K562 (cell line): ENCODE measurements around the gene ANKMY2. TPM values are rescaled to one million over a fixed set of nuclear protein-coding genes. Genes with fewer than 3 reads are reported as not detected.

Source experiments
- CHCHD3 ChIP-seq: fragments of 250-450 bp; sonication (Bioruptor Pico); IDR thresholded peaks from 2 replicates; pipeline ENCODE4 v2.1.2; 2022; ENCODE audit warnings: mild to moderate bottlenecking
- E2F3 ChIP-seq: fragments of 250-450 bp; sonication (Bioruptor Pico); IDR thresholded peaks from 2 replicates; pipeline ENCODE4 v1.4.0; 2020; ENCODE audit warnings: mild to moderate bottlenecking
- EP400 ChIP-seq: fragments of 450-650 bp; IDR thresholded peaks from 2 replicates; pipeline ENCODE4 v1.6.1; 2017; ENCODE audit warnings: antibody characterized with exemption, mild to moderate bottlenecking, moderate library complexity
- KDM1A ChIP-seq, 2 experiments: fragments of 450-650 bp; IDR thresholded peaks; 2 replicates each; pipeline ENCODE4 v1.6.1; 2016; ENCODE audit warnings: mild to moderate bottlenecking in 2 of 2
- KDM4B ChIP-seq, 2 experiments: fragments of 450-650 bp in 1 of 2; sonication (generic) in 1 of 2; IDR thresholded peaks; 2 replicates each; pipeline ENCODE4 v1.6.1; 2016 to 2017; ENCODE audit warnings: borderline replicate concordance in 2 of 2, antibody characterized with exemption in 1 of 2, low read depth in 1 of 2, mild to moderate bottlenecking in 1 of 2
- NFATC3 ChIP-seq: fragments of 450-650 bp; IDR thresholded peaks from 2 replicates; pipeline ENCODE4 v1.6.1; 2017; ENCODE audit warnings: mild to moderate bottlenecking
- NFE2 ChIP-seq: IDR thresholded peaks from 2 replicates; pipeline ENCODE4 v1.6.1; 2014; ENCODE audit warnings: antibody characterized with exemption, low read depth
- NR2C2 ChIP-seq, 2 experiments: fragments of 200-800 bp in 1 of 2; sonication (Bioruptor generic) in 1 of 2; sonication (generic) in 1 of 2; formaldehyde crosslinking in 1 of 2; IDR thresholded peaks; 2 replicates each; pipeline versions ENCODE4 v1.6.1 to v1.8.0; 2016 to 2022; ENCODE audit warnings: mild to moderate bottlenecking in 1 of 2, missing compliant biosample characterization in 1 of 2, missing genetic modification characterization in 1 of 2, missing genetic modification reagents in 1 of 2
- RAD51 ChIP-seq: fragments of 450-650 bp; IDR thresholded peaks from 2 replicates; pipeline ENCODE4 v1.7.1; 2016; ENCODE audit warnings: low read depth, mild to moderate bottlenecking, borderline replicate concordance
- SLC30A9 ChIP-seq: fragments of 250-450 bp; sonication (Bioruptor Pico); IDR thresholded peaks from 2 replicates; pipeline ENCODE4 v1.8.0; 2022; ENCODE audit warnings: mild to moderate bottlenecking, moderate library complexity
- SREBF2 ChIP-seq: sonication (generic); formaldehyde crosslinking; IDR thresholded peaks from 2 replicates; pipeline ENCODE4 v1.4.0; 2020; ENCODE audit warnings: mild to moderate bottlenecking, missing genetic modification reagents
- TEAD2 ChIP-seq: fragments of 450-650 bp; IDR thresholded peaks from 2 replicates; pipeline ENCODE4 v1.6.1; 2016; ENCODE audit warnings: missing genetic modification characterization, control low read depth, missing compliant biosample characterization
- ZFPM2 ChIP-seq: fragments of 250-450 bp; sonication (Bioruptor Pico); IDR thresholded peaks from 2 replicates; pipeline ENCODE4 v1.5.1; 2022; ENCODE audit warnings: mild to moderate bottlenecking
- ZKSCAN1 ChIP-seq: fragments of 150-350 bp; IDR thresholded peaks from 2 replicates; pipeline ENCODE4 v1.6.1; 2016; ENCODE audit warnings: low read depth, low read length
- ZNF785 ChIP-seq: fragments of 250-450 bp; sonication (Bioruptor Pico); IDR thresholded peaks from 2 replicates; pipeline ENCODE4 v1.4.0; 2020; ENCODE audit warnings: mild to moderate bottlenecking
- polyA plus RNA-seq, 8 experiments: library from polyadenylated mRNA; depleted of rRNA in 4 of 8; stranded (reverse) in 5 of 8; unstranded in 3 of 8; fragments of >200 nt; fragmentation: Nextera tagmentation in 2 of 8; fragmentation: Illumina TruSeq in 1 of 8; extraction: Ambion mirVana in 2 of 8; extraction: Trizol in 1 of 8; gene quantifications; 2 replicates each; pipeline versions ENCODE4 v1.2.1 to v1.2.3, GENCODE V29; 2011 to 2014; ENCODE audit warnings: inconsistent platforms in 1 of 8, missing spikeins in 1 of 8
- total RNA-seq, 7 experiments: library from RNA; depleted of rRNA in 6 of 7; stranded (reverse); fragments of >200 nt in 6 of 7; fragmentation: Illumina TruSeq in 2 of 7; extraction: Trizol in 2 of 7; gene quantifications; 2 replicates each; pipeline versions ENCODE4 v1.2.1 to v1.2.3, GENCODE V29; 2011 to 2021; ENCODE audit warnings: low replicate concordance in 1 of 7
- TF ChIP-seq, protein P1 (sequence below): fragments of 450-650 bp; IDR thresholded peaks from 2 replicates; pipeline ENCODE4 v1.6.1; 2016
- TF ChIP-seq, protein P2 (sequence below): fragments of 250-450 bp; sonication (Bioruptor Pico); IDR thresholded peaks from 2 replicates; pipeline ENCODE4 v1.8.0; 2021; ENCODE audit warnings: mild to moderate bottlenecking, moderate library complexity
- TF ChIP-seq, protein P3 (sequence below): sonication (generic); IDR thresholded peaks from 2 replicates; pipeline ENCODE4 v1.6.1; 2016

Gene ANKMY2
- total and polyA plus RNA-seq, 9 of the 15 experiments (the other 6 are each of a cell fraction or from before 2014, with no cell fraction given) = 38.9 to 71.5 (median 48.8) TPM

DNA sequence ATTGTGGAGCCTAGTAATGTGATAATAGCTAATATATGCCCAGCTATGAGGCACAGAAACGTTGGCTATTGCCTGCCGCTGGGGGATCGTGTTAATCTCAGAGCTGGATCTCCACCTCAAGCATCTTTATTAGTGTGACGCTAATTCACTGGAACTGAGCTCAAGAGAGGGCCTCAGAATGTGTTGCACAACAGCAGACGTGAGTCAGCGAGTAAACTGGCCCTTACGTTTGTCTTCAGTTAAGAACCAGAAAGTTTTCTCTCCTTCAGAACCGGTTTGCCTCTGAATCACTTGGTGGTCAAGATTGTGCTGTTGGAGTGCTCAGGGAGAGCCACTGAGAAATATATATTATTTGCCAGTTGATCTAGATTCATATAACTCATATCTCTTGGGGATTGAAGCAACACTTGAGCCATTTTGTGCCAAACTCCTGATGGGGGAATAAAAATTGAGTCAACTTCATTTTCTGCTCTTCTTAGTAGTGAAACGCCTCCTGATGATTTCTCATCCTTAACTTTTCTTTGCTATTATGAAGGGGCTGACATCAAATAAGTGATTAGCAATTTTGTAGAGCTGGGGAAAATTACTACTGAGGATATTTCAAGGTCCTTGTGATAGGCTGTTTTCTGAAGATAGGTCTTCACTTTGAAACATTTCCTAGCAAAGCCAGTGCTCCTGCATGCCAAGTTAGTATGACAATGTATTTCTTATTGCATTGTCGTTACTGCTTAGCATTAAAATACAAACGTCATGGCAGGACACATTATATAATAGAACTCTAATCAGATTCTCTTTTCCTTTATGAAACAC lies 22.7 kb upstream of the ANKMY2 start (continued):
- TF ChIP-seq, protein P1, sequence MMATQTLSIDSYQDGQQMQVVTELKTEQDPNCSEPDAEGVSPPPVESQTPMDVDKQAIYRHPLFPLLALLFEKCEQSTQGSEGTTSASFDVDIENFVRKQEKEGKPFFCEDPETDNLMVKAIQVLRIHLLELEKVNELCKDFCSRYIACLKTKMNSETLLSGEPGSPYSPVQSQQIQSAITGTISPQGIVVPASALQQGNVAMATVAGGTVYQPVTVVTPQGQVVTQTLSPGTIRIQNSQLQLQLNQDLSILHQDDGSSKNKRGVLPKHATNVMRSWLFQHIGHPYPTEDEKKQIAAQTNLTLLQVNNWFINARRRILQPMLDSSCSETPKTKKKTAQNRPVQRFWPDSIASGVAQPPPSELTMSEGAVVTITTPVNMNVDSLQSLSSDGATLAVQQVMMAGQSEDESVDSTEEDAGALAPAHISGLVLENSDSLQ = 0 out of 2 replicates have a peak, but pooled peaks have one; percentile 16
- no peak for TF ChIP-seq RAD51
- peak; percentile 73 for TF ChIP-seq TEAD2 (tag)
- TF ChIP-seq SREBF2 (CRISPR knock-in tag) = no peak
- TF ChIP-seq ZKSCAN1 = no peak
- no peak for TF ChIP-seq KDM4B (IDR thresholded peaks at IDR 0.05; ENCODE audit: borderline replicate concordance in 2 of 2, low read depth in 1 of 2)
- no peak for TF ChIP-seq ZNF785 (CRISPR knock-in tag)
- no peak for TF ChIP-seq CHCHD3 (CRISPR knock-in tag)
- peak; percentile 93 for TF ChIP-seq NFE2
- TF ChIP-seq NR2C2 (CRISPR knock-in tag; IDR thresholded peaks at IDR 0.05) = no peak
- TF ChIP-seq NR2C2 (tag; IDR thresholded peaks at IDR 0.05) = peak; percentile 76
- no peak for TF ChIP-seq KDM1A (IDR thresholded peaks at IDR 0.05)
- TF ChIP-seq, protein P2, sequence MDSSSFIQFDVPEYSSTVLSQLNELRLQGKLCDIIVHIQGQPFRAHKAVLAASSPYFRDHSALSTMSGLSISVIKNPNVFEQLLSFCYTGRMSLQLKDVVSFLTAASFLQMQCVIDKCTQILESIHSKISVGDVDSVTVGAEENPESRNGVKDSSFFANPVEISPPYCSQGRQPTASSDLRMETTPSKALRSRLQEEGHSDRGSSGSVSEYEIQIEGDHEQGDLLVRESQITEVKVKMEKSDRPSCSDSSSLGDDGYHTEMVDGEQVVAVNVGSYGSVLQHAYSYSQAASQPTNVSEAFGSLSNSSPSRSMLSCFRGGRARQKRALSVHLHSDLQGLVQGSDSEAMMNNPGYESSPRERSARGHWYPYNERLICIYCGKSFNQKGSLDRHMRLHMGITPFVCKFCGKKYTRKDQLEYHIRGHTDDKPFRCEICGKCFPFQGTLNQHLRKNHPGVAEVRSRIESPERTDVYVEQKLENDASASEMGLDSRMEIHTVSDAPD = 0 out of 2 replicates have a peak, but pooled peaks have one; percentile 39
- TF ChIP-seq EP400 = peak; percentile 37; the same call in 1 of the 2 replicates
- TF ChIP-seq, protein P3, sequence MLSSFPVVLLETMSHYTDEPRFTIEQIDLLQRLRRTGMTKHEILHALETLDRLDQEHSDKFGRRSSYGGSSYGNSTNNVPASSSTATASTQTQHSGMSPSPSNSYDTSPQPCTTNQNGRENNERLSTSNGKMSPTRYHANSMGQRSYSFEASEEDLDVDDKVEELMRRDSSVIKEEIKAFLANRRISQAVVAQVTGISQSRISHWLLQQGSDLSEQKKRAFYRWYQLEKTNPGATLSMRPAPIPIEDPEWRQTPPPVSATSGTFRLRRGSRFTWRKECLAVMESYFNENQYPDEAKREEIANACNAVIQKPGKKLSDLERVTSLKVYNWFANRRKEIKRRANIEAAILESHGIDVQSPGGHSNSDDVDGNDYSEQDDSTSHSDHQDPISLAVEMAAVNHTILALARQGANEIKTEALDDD = no peak; the same call in 1 of the 2 replicates
- no peak for TF ChIP-seq ZFPM2
- TF ChIP-seq NFATC3 = no peak
- no peak for TF ChIP-seq SLC30A9 (CRISPR knock-in tag)
- TF ChIP-seq E2F3 (CRISPR knock-in tag) = 0 out of 2 replicates have a peak, but pooled peaks have one; percentile 26
